Right ventricle myocardium inferior (tissue), 1 donor: Measurements from ENCODE around the gene PAK4. TPM values are rescaled to one million over a fixed set of nuclear protein-coding genes. Genes with fewer than 3 reads are reported as not detected.
A peak's percentile ranks its signal among the peaks of the same experiment; 100 is the strongest.
"Not testable (repeated sequence)": the region's sequence is repeated elsewhere in the genome, so short reads cannot be mapped to it uniquely, and the experiment has no call there.

Experiments
- ATAC-seq: fragments of 200-7000 bp; cut with Tn5 transposase; one replicate; pipeline ENCODE4 v1.9.1; 2020; ENCODE audit warnings: mild to moderate bottlenecking, moderate library complexity
- DNase-seq: peaks from one replicate; pipeline ENCODE4 v3.0.0; 2021; ENCODE audit errors: missing footprints
- intact Hi-C: fragments of 100-400 bp; cut with DNase I; formaldehyde crosslinking; loops from one replicate; pipeline ENCODE4 v1.11.0; 2022
- total RNA-seq: library from RNA; stranded (reverse); fragmentation: NEBNext Ultra II Directional; extraction: Animal tissue kit (Norgen Biotek cat#: 25700); gene quantifications from one replicate; pipeline ENCODE4 v1.2.1, GENCODE V29; 2021
- donor health status: DM: no; HTN: yes; CAD: no; lungs with severe emphysema.

PAK4 gene
- total RNA-seq, 1 donor from 2014 or later = 16.2 TPM

DNA sequence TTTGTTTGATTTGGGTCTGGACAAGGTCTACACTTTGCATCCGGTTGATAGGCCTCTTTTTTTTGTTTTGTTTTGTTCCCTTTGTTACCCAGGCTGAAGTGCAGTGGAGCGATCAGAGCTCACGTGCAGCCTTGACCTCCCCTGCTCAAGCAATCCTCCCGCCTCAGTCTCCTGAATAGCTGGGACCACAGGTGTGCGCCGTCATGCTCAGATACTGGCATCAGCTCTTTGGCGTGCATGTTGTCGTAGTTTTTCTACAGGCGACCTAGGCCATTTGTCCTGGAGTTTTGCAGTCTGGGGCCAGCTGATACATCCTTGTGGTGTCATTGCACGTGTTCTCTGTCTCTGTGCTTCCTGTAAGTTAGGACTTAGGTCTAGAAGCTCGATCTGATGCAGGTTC lies 16.3 kb downstream of the PAK4 start:
- ATAC-seq (no peak), DNase-seq (peak; percentile 4)
- intact Hi-C loops = no loop called here

DNA sequence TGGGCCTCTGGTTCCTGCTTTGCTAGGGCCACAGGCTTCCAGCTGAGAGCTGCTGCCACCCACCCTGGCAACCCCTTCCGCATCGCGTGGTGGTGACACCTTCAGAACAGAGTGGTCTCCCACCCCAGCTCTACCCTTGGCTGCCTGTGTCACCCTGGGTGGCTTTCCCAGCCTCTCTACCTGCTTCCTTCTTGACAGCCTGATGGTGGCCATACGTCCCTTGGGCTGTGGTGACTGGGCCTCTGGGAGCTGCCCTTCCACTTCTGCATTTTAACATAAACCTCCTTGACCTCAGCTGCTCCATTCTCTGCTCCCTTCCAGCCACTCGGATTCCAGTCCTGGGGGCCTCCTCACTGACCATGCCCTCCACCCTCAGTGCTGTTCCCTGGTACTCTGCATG lies 17.0 kb downstream of the PAK4 start:
- DNase-seq = peak; percentile 55
- no peak for ATAC-seq
- intact Hi-C loops = no loop called here

DNA sequence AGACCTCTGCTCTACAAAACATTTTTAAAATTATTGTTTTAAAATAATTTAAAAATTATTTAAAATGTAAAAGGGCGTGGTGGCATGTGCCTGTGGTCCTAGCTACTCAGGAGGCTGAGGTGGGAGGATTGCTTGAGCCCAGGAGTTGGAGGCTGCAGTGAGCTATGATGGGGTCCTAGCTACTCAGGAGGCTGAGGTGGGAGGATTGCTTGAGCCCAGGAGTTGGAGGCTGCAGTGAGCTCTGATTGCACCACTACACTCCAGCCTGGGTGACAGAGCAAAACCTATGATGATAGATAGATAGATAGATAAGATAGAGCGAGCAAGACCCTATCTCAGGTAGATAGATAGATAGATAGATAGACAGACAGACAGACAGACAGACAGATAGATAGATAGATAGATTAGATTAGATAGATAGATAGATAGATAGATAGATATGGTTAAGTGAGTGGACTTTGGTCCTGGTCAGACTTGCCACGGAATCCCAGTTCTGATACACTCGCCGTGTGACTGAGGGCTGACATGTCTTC lies 18.2 kb downstream of the PAK4 start:
- intact Hi-C loops, ATAC-seq, DNase-seq: not testable (repeated sequence)

DNA sequence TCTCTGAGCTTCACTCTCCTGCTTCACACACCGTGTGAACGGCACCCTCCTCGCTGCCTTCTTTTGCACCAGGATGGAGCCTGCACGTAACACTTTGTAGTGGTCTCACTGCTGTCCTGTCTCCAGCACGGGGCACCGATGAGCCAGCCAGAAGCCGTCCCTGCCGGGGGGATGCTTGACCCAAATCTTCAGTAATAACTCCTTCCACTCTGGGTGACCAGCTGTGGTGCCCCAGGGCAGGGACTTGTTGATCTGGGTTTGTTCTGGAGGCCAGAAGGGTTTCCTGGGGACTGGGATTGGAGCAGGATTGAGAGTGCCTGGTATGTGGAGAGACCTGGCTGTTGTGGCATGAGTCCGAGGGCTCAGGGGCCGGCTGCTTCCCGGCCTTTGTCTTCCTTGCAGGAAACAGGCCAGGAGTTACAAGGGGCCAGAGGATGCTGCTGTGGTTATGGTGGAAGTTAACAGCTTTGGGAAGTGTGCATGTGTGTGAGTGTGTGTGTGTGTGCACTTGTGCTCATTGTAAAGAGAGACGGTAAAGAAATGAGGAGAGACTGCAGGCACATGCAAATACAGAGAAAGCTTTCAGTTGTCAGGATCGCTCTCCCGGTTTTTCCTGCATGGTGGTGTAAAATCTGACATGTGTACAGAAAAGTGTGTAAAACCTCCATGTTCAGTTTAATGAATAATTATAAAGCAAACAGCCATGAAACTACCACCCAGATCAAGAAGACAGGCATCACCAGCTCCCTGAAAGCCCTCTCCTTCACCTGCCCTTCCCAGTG lies 18.9 kb downstream of the PAK4 start:
- ATAC-seq = no peak
- intact Hi-C loops = no loop called here
- peak; percentile 25 for DNase-seq

DNA sequence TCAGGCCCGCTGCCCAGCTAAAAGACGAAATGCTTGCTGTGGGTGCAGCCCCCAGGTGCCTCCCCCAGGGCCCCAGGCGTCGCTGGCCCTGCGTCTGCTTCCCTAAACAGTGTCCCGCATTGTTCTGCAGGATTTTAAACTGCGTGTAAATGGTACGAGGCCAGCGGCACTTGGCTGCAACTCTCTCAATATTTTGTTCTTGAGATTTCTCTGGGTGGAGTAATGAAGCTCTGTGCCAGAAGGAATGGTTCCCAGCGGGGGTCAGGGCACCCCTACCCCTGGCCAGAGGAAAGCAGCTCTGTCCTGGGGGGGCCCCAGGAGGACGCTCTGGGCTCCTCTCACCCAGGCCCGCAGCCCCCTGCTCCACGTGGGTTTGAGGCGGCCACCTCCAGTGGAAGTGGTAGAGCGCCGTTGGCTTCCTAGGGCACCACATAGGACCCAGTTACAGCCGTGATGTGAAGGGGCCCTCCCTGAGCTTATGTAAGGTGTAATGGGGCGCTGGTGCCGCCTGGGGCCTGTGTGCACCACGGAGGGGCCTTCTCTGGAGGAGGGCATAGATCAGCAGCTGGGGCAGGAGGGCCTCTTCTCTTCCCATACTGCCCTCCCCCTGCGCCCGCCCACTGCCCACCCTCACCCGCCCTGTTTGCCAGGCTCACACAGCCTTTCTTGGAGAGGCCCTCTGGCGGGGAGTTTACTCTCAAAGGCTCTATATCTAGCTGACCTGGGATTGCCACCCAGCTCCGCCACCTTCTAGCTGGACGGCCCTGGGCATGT lies 19.8 kb downstream of the PAK4 start:
- ATAC-seq = peak; percentile 71

DNA sequence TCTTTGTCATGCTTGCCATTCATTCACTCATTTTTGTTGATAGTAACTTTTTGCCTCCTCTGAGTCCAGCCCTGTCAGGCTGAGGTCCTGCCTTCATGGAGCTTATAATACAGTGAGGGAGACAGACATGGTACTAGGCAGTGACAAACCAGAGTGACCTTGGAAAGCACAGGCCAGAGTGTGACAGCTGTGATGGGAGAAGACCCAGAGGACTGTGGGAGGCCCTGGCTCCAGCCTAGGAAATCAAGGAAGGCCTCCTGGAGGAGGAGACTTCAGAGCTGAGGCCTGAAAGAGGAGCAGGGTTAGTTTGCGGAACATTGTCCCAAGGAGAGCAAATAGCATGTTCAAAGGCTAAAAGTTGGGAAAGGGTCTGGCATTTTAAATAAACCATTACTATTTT lies 20.5 kb downstream of the PAK4 start:
- DNase-seq = peak; percentile 3
- ATAC-seq = no peak
- intact Hi-C loops = no loop called here

More for the DNA sequence above, 19.8 kb downstream of the PAK4 start:
- peak; percentile 64 for DNase-seq
- intact Hi-C loops = no loop called here

GRCh38 chr19:39146686-39147450 lies 21.3 kb downstream of the PAK4 start:
- DNase-seq = peak; percentile 5
- no peak for ATAC-seq
- intact Hi-C loops = no loop called here

GRCh38 chr19:39147480-39147879 lies 21.9 kb downstream of the PAK4 start:
- DNase-seq (no peak), ATAC-seq (no peak)
- intact Hi-C loops = no loop called here

- no peak for ATAC-seq
- DNase-seq = no peak
- intact Hi-C loops = no loop called here
Observed at GRCh38 chr19:39148939-39149529, 23.4 kb downstream of the PAK4 start.

- DNase-seq (peak; percentile 27), ATAC-seq (no peak)
- intact Hi-C loops = no loop called here
Observed at GRCh38 chr19:39150235-39150634, 24.6 kb downstream of the PAK4 start.

GRCh38 chr19:39150807-39151600 lies 25.4 kb downstream of the PAK4 start:
- ATAC-seq (no peak), DNase-seq (peak; percentile 25)
- intact Hi-C loops = no loop called here

- no peak for ATAC-seq
- no peak for DNase-seq
- intact Hi-C loops = no loop called here
Observed at GRCh38 chr19:39152066-39152465, 26.5 kb downstream of the PAK4 start.

GRCh38 chr19:39154100-39154628 lies 28.6 kb downstream of the PAK4 start:
- DNase-seq (no peak), ATAC-seq (no peak)
- intact Hi-C loops = no loop called here

GRCh38 chr19:39154629-39155100 lies 29.1 kb downstream of the PAK4 start:
- ATAC-seq (no peak), DNase-seq (no peak)
- intact Hi-C loops = no loop called here

- no peak for ATAC-seq
- no peak for DNase-seq
- intact Hi-C loops = no loop called here
Observed at GRCh38 chr19:39155114-39155700, 29.6 kb downstream of the PAK4 start.

DNA sequence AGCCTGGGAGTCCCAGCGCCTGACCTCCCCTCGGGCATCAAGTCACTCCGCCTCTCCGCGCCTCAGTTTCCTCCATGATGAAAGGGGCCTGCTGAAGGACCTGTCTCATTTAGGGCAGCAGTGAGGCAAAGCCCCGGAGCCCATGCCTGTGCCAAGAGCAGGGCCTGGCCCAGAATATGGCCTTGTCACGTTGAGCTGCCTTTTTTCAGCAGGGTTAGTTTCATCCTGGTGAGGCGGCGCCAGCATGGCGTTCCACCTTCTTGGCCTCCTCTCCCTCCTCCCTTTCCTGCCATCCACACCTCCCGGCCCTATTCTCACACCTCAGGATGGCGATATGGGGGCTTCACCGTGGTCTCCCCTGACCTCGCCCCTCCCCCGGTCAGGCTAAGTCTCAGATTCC lies 30.2 kb downstream of the PAK4 start:
- no peak for DNase-seq
- ATAC-seq = no peak
- intact Hi-C loops = no loop called here
